ENCODE data around the gene CFAP90. TPM values are rescaled to one million over a fixed set of nuclear protein-coding genes. Genes with fewer than 3 reads are reported as not detected.

Gene CFAP90
- total RNA-seq, 1 donor from 2014 or later = not detected

DNA sequence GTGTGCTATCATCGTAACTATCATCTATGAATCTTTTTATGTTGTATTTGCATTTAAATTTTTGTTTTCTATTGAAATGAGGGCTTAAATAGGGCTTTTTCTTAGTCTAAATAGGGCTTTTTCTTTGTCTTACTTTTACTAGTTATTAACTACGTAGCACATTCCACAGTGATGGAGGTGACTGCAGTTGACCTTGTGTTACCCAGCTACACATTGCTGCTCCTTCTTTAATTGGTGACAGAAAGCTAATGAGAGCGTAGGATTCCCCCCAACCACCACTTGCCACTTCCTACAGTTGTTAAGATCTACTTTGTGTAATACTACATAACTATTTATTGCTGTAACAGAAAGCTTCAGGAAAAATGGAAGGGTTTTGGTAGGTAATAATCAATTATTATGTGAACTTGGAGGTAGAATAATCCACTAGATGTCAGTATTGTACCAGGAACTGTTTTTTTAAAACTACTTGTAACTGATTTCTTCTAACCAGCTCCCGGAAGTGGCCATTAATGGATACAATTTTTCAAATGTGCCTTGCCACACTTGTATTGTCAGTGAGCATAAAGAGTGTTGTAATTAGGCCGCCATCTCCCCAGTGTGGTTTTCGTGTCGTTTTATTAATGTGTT is 36.0 kb upstream of the CFAP90 start:
- H3K4me3 ChIP-seq (ENCODE audit: low read depth, low read length) = no peak overlapping the region
- no peaks in the 10 kb centered on the region for H3K27me3 ChIP-seq (ENCODE audit: control insufficient read depth, insufficient read depth, low read length)
- peaks cover 5% of the 10 kb centered on the region for H3K36me3 ChIP-seq (ENCODE audit: control insufficient read depth, insufficient read depth, low read length)
- DNase-seq (ENCODE audit: low read depth) = no peak
- TF ChIP-seq, protein P1, sequence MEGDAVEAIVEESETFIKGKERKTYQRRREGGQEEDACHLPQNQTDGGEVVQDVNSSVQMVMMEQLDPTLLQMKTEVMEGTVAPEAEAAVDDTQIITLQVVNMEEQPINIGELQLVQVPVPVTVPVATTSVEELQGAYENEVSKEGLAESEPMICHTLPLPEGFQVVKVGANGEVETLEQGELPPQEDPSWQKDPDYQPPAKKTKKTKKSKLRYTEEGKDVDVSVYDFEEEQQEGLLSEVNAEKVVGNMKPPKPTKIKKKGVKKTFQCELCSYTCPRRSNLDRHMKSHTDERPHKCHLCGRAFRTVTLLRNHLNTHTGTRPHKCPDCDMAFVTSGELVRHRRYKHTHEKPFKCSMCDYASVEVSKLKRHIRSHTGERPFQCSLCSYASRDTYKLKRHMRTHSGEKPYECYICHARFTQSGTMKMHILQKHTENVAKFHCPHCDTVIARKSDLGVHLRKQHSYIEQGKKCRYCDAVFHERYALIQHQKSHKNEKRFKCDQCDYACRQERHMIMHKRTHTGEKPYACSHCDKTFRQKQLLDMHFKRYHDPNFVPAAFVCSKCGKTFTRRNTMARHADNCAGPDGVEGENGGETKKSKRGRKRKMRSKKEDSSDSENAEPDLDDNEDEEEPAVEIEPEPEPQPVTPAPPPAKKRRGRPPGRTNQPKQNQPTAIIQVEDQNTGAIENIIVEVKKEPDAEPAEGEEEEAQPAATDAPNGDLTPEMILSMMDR (IDR thresholded peaks at IDR 0.05; ENCODE audit: insufficient read depth, low read length, poor library complexity, severe bottlenecking) = peak; percentile 48

DNA sequence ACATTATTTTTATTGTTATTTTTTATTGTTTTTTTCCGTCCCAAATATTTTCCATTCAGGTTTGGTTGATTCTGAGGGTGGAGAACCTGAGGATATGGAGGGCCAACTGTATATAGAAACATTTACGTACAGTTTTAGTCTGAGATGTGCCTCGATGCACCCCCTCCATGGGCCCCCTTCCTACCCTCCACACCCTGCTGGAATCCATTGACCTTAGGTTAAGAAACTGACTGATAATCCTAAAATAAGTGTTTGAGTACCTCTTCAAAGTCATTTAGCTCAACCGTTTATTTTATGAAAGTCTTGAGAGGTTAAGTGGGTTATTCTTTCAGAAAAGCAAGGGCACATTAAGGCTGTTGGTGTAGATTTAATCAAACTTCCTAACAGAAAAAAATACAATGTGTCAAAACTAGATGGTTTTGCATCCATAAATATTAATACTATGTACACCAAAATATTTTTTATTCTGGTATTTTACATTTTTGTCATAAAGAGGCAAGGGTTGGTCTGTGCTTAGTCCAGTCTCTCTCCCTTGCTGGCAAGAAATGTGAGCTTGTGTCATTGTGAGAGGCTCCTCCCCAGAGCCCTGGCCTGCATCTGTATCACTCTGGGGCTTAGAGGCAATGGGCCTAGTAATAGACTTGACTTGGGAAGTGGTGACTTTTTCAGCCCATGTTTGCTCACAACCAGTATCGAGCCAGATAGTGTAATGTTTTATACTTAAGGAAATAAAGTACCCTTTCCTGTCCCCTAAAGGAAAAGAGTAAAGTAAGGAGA is 33.7 kb upstream of the CFAP90 start:
- Histone ChIP-seq H3K27me3 (ENCODE audit: control insufficient read depth, insufficient read depth, low read length) (no peaks in the 10 kb centered on the region), H3K4me3 (ENCODE audit: low read depth, low read length) (no peak overlapping the region), H3K36me3 (ENCODE audit: control insufficient read depth, insufficient read depth, low read length) (peaks cover 4% of the 10 kb centered on the region)
- DNase-seq (ENCODE audit: low read depth) = no peak
- TF ChIP-seq, protein P1 (IDR thresholded peaks at IDR 0.05; ENCODE audit: insufficient read depth, low read length, poor library complexity, severe bottlenecking) = no peak

DNA sequence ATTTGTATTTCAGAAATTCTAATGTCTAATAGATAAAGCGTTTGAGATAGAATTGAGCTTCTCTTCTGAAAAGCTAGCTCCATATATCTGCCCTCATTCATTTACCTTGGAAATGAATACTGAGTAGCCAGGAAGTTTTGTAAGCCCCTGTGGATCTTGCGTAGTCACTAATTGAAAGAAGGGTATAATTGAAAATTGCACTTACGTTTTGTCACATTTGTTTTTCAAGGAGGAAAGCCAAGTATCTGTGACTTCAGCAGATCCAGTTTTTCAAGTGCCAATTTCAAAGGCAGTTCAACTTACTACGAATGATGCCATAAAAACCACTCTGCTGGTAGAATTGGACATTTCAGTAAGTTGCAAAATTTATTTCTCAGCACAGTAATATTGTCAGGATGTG is 32.0 kb upstream of the CFAP90 start:
- H3K27me3 ChIP-seq (ENCODE audit: control insufficient read depth, insufficient read depth, low read length) = no peaks in the 10 kb centered on the region
- H3K4me3 ChIP-seq (ENCODE audit: low read depth, low read length) = no peak overlapping the region
- H3K36me3 ChIP-seq (ENCODE audit: control insufficient read depth, insufficient read depth, low read length) = peaks cover 2% of the 10 kb centered on the region
- TF ChIP-seq, protein P1 (IDR thresholded peaks at IDR 0.05; ENCODE audit: insufficient read depth, low read length, poor library complexity, severe bottlenecking) = no peak
- DNase-seq (ENCODE audit: low read depth) = no peak

DNA sequence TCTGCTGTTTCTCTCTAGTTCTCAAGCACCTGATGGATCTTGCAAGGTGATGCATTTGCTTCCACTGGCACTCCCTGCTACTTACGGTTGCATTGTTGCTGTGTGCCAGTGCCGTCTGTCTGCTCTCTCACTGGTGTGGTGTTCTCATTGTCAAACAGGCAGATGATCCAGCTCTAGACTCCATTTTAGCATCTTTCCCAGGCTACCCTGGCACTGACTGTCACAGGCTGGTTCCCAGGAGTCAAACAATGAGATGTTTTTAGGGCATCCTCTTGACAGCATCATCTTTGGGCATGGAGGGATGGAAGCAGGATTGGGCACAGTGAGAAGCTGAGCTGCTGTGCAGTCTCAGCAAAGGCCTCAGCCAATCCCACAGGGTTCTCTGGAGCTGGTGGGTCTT is 30.9 kb upstream of the CFAP90 start:
- peaks cover 2% of the 10 kb centered on the region for H3K36me3 ChIP-seq (ENCODE audit: control insufficient read depth, insufficient read depth, low read length)
- no peaks in the 10 kb centered on the region for H3K27me3 ChIP-seq (ENCODE audit: control insufficient read depth, insufficient read depth, low read length)
- H3K4me3 ChIP-seq (ENCODE audit: low read depth, low read length) = no peak overlapping the region
- TF ChIP-seq, protein P1 (IDR thresholded peaks at IDR 0.05; ENCODE audit: insufficient read depth, low read length, poor library complexity, severe bottlenecking) = no peak
- no peak for DNase-seq (ENCODE audit: low read depth)

DNA sequence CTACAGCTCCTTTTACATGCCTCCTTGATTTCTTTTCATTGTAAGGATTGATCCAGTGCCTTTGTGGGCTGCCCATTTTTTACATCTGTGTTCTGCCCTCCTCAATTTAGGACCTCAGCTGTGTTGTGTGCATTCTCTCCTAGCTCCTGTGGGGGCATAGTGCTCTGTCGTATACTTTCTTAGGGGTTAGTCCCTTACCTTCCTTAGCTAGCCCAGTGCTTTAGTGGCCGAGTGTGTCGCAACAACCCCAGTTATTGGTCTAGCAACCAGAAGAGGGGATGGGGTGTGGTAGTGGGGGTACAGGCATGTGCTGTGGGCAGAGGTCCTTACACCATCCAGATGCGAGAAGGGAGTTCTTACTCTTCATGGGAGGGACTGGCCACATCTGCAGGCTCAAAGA is 30.2 kb upstream of the CFAP90 start:
- Histone ChIP-seq H3K36me3 (ENCODE audit: control insufficient read depth, insufficient read depth, low read length) (peaks cover 2% of the 10 kb centered on the region), H3K27me3 (ENCODE audit: control insufficient read depth, insufficient read depth, low read length) (no peaks in the 10 kb centered on the region), H3K4me3 (ENCODE audit: low read depth, low read length) (no peak overlapping the region)
- TF ChIP-seq, protein P1 (IDR thresholded peaks at IDR 0.05; ENCODE audit: insufficient read depth, low read length, poor library complexity, severe bottlenecking) = no peak
- no peak for DNase-seq (ENCODE audit: low read depth)
